HEK293 (cell line): ENCODE measurements around the gene SLC35E1.

Experiments used
- CTCF ChIA-PET: fragments of 350-600 bp; formaldehyde crosslinking; extraction: SDS; loops from one replicate; lab custom pipeline; 2021; ENCODE audit warnings: antibody characterized with exemption; lab: Yijun Ruan, JAX
- POLR2A ChIA-PET: fragments of 300-600 bp; formaldehyde crosslinking; extraction: SDS; loops from one replicate; lab custom pipeline; 2020; ENCODE audit warnings: antibody characterized with exemption, inconsistent platforms; lab: Yijun Ruan, JAX
- H3K27ac ChIP-seq: fragments of 200-500 bp; sonication (Bioruptor generic); 2 replicates; pipeline ENCODE4 v1.5.1; 2014; ENCODE audit warnings: low read depth, low read length, control low read depth, inconsistent platforms; ENCODE audit errors: extremely low read depth
- H3K36me3 ChIP-seq, 2 experiments: fragments of 200-500 bp in 1 of 2; sonication (Bioruptor generic) in 1 of 2; 1 replicate in 1 of 2; 2 replicates in 1 of 2; pipeline ENCODE4 v1.5.1; 2014 to 2017; ENCODE audit warnings: inconsistent platforms in 2 of 2, low read length in 2 of 2; ENCODE audit not compliant: control insufficient read depth in 2 of 2, insufficient read depth in 1 of 2
- H3K4me1 ChIP-seq: fragments of 200-500 bp; sonication (Bioruptor generic); 2 replicates; pipeline ENCODE4 v1.5.1; 2014; ENCODE audit warnings: mild to moderate bottlenecking, low read length, inconsistent platforms; ENCODE audit not compliant: control insufficient read depth, insufficient read depth
- H3K4me3 ChIP-seq: 2 replicates; pipeline ENCODE4 v1.5.1; 2011; ENCODE audit warnings: low read depth, mild to moderate bottlenecking, control low read depth, low read length, moderate library complexity
- H3K9me3 ChIP-seq: fragments of 200-500 bp; sonication (Bioruptor generic); 2 replicates; pipeline ENCODE4 v1.5.1; 2014; ENCODE audit warnings: low read depth, low read length, inconsistent platforms; ENCODE audit not compliant: control insufficient read depth, insufficient read depth
- EGR2 ChIP-seq: fragments of 450-650 bp; formaldehyde crosslinking; IDR thresholded peaks from 2 replicates; pipeline ENCODE4 v1.5.1; 2016; ENCODE audit warnings: low read depth, missing biosample characterization, missing genetic modification characterization
- GLIS1 ChIP-seq: fragments of 450-650 bp; formaldehyde crosslinking; IDR thresholded peaks from 2 replicates; pipeline ENCODE4 v1.5.1; 2016; ENCODE audit warnings: missing biosample characterization, missing genetic modification characterization
- KLF17 ChIP-seq: fragments of 450-650 bp; formaldehyde crosslinking; IDR thresholded peaks from 2 replicates; pipeline ENCODE4 v1.5.1; 2016; ENCODE audit warnings: missing biosample characterization, missing genetic modification characterization
- KLF9 ChIP-seq: fragments of 450-650 bp; formaldehyde crosslinking; IDR thresholded peaks from 2 replicates; pipeline ENCODE4 v1.5.1; 2016; ENCODE audit warnings: missing biosample characterization, missing genetic modification characterization, low read depth
- OSR2 ChIP-seq: fragments of 450-650 bp; formaldehyde crosslinking; IDR thresholded peaks from 2 replicates; pipeline ENCODE4 v1.5.1; 2016; ENCODE audit warnings: missing biosample characterization, missing genetic modification characterization
- ZFHX2 ChIP-seq: fragments of 450-650 bp; formaldehyde crosslinking; conservative IDR thresholded peaks from 2 replicates; pipeline ENCODE4 v1.5.1; 2016; ENCODE audit warnings: missing biosample characterization, missing genetic modification characterization
- ZNF121 ChIP-seq: fragments of 450-650 bp; formaldehyde crosslinking; IDR thresholded peaks from 2 replicates; pipeline ENCODE4 v1.5.1; 2016; ENCODE audit warnings: missing biosample characterization, missing genetic modification characterization
- ZNF155 ChIP-seq: fragments of 450-650 bp; formaldehyde crosslinking; IDR thresholded peaks from 2 replicates; pipeline ENCODE4 v1.5.1; 2016; ENCODE audit warnings: missing biosample characterization, missing genetic modification characterization
- ZNF335 ChIP-seq: fragments of 450-650 bp; formaldehyde crosslinking; conservative IDR thresholded peaks from 2 replicates; pipeline ENCODE4 v1.5.1; 2016; ENCODE audit warnings: missing biosample characterization, missing genetic modification characterization
- ZNF341 ChIP-seq: fragments of 450-650 bp; formaldehyde crosslinking; IDR thresholded peaks from 2 replicates; pipeline ENCODE4; 2016; ENCODE audit warnings: low read depth, missing biosample characterization, missing genetic modification characterization
- ZNF510 ChIP-seq: fragments of 450-650 bp; formaldehyde crosslinking; IDR thresholded peaks from 2 replicates; pipeline ENCODE4 v1.5.1; 2018; ENCODE audit warnings: mild to moderate bottlenecking, missing genetic modification characterization, missing biosample characterization; ENCODE audit not compliant: insufficient replicate concordance
- ZNF548 ChIP-seq: fragments of 450-650 bp; formaldehyde crosslinking; IDR thresholded peaks from 2 replicates; pipeline ENCODE4 v1.5.1; 2016; ENCODE audit warnings: missing biosample characterization, missing genetic modification characterization
- ZNF596 ChIP-seq: fragments of 450-650 bp; IDR thresholded peaks from 2 replicates; pipeline ENCODE4 v1.5.0; 2018; ENCODE audit warnings: missing biosample characterization, mild to moderate bottlenecking, missing genetic modification characterization, moderate library complexity
- ZNF600 ChIP-seq: fragments of 450-650 bp; formaldehyde crosslinking; IDR thresholded peaks from 2 replicates; pipeline ENCODE4 v1.5.1; 2016; ENCODE audit warnings: missing biosample characterization, missing genetic modification characterization
- ZNF629 ChIP-seq: fragments of 450-650 bp; formaldehyde crosslinking; IDR thresholded peaks from 2 replicates; pipeline ENCODE4 v1.5.1; 2017; ENCODE audit warnings: missing biosample characterization, missing genetic modification characterization
- TF ChIP-seq, protein P1 (sequence below): fragments of 450-650 bp; formaldehyde crosslinking; IDR thresholded peaks from 2 replicates; pipeline ENCODE4 v1.5.1; 2016; ENCODE audit warnings: missing biosample characterization, missing genetic modification characterization
- TF ChIP-seq, protein P2 (sequence below): fragments of 450-650 bp; formaldehyde crosslinking; IDR thresholded peaks from 2 replicates; pipeline ENCODE4 v1.5.1; 2017; ENCODE audit warnings: missing biosample characterization, missing genetic modification characterization

Gene SLC35E1

GRCh38 chr19:16588824-16589577 is 16.8 kb upstream of the SLC35E1 start:
- ChIA-PET POLR2A (no interaction called here), CTCF (interaction anchor here (0.6 kb wide), 1 partner anchor 60 kb away, joined by 3 read pairs; no protein-coding TSS in a partner anchor)
- Histone ChIP-seq H3K27ac (no peak overlapping the region), H3K9me3 (no peaks in the 10 kb centered on the region), H3K4me1 (peaks cover 32% of the 10 kb centered on the region), H3K36me3 (no peaks in the 10 kb centered on the region), H3K4me3 (no peak overlapping the region)
- TF ChIP-seq ZNF335 (tag by site-specific recombination) (0 out of 2 replicates have a peak, but pooled peaks have one; percentile 15), ZFHX2 (peak; percentile 45), ZNF629 (no peak), EGR2 (tag by site-specific recombination) (peak; percentile 23; the same call in 1 of the 2 replicates), GLIS1 (tag by site-specific recombination) (peak; percentile 84), KLF17 (tag by site-specific recombination) (no peak), ZNF155 (tag by site-specific recombination) (no peak), OSR2 (peak; percentile 24; the same call in 1 of the 2 replicates)
- TF ChIP-seq, protein P1, sequence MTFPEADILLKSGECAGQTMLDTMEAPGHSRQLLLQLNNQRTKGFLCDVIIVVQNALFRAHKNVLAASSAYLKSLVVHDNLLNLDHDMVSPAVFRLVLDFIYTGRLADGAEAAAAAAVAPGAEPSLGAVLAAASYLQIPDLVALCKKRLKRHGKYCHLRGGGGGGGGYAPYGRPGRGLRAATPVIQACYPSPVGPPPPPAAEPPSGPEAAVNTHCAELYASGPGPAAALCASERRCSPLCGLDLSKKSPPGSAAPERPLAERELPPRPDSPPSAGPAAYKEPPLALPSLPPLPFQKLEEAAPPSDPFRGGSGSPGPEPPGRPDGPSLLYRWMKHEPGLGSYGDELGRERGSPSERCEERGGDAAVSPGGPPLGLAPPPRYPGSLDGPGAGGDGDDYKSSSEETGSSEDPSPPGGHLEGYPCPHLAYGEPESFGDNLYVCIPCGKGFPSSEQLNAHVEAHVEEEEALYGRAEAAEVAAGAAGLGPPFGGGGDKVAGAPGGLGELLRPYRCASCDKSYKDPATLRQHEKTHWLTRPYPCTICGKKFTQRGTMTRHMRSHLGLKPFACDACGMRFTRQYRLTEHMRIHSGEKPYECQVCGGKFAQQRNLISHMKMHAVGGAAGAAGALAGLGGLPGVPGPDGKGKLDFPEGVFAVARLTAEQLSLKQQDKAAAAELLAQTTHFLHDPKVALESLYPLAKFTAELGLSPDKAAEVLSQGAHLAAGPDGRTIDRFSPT (tag by site-specific recombination), result 0 out of 2 replicates have a peak, but pooled peaks have one; percentile 21
- TF ChIP-seq, protein P2, sequence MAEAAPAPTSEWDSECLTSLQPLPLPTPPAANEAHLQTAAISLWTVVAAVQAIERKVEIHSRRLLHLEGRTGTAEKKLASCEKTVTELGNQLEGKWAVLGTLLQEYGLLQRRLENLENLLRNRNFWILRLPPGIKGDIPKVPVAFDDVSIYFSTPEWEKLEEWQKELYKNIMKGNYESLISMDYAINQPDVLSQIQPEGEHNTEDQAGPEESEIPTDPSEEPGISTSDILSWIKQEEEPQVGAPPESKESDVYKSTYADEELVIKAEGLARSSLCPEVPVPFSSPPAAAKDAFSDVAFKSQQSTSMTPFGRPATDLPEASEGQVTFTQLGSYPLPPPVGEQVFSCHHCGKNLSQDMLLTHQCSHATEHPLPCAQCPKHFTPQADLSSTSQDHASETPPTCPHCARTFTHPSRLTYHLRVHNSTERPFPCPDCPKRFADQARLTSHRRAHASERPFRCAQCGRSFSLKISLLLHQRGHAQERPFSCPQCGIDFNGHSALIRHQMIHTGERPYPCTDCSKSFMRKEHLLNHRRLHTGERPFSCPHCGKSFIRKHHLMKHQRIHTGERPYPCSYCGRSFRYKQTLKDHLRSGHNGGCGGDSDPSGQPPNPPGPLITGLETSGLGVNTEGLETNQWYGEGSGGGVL, result peak; percentile 35; the same call in 1 of the 2 replicates

DNA sequence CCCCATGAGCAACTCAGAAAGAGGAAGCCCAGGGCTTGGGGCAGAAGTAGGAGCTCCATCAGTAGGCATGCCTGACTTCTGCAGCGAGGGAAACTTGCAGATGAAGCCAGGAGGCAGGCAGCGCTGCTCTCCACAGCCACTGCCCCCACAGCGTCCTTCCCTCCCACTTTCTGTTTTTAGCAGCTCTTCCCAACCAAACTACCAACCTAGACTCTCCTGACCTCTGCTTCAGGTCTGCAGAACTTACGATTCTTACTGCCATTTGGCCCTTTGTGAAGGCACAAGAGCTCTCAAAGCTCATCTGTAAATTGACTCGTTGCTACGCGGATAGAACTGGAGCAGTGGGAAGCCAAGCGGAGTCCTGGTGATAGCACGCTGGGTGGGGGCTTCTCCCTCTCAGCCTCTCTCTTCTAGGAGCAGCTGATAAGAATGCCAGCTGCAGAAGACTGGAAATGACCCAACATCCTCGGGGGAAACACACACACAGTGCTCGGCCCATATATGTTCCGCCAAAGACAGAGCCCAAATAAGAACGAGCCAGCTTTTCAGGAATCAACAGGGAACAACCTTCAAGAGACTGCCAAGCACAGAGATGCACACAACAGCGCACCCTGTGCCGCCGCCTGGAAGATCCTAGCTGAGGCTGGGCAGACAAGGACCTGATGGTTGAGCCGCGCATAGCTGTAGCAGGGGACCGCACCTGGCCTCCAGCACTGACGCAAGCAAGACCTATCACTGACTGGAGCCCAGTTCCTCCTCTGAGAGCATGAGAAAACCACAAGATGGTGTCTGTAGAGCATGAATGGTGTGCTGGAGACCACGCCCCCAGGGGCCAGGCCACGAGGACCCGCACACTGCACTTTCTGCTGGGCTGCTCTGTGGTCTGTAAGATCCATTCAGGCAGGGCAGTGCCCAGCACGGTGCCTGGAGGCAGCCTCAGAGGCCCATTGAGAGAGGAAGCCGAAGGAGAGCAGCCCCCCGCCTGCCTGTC is 15.9 kb upstream of the SLC35E1 start:
- Histone ChIP-seq H3K4me3 (no peak overlapping the region), H3K9me3 (no peaks in the 10 kb centered on the region), H3K36me3 (peaks cover 0 to 3% of the 10 kb centered on the region in 2 experiments; a peak in 1 of 3 replicates), H3K4me1 (peaks cover 32% of the 10 kb centered on the region), H3K27ac (no peak overlapping the region)
- CTCF ChIA-PET, result no interaction called here
- POLR2A ChIA-PET, result interaction anchor here (0.9 to 1.3 kb wide), 3 partner anchors 15 to 72 kb away, joined by 3 to 4 read pairs (median 3); partner anchors contain the start of genes MED26 and SMIM7
- TF ChIP-seq KLF9 (tag by site-specific recombination), result peak; percentile 60; the same call in 1 of the 2 replicates
- no peak for TF ChIP-seq ZNF510 (tag by site-specific recombination)
- TF ChIP-seq ZNF121, result no peak
- peak; percentile 73 for TF ChIP-seq ZNF600 (tag by site-specific recombination)
- peak; percentile 49 for TF ChIP-seq OSR2
- TF ChIP-seq ZNF548 (tag by site-specific recombination), result no peak
- TF ChIP-seq ZNF335 (tag by site-specific recombination), result peak; percentile 73
- TF ChIP-seq ZNF341 (tag by site-specific recombination), result no peak
- TF ChIP-seq, protein P2, result 0 out of 2 replicates have a peak, but pooled peaks have one; percentile 12
- 0 out of 2 replicates have a peak, but pooled peaks have one; percentile 47 for TF ChIP-seq ZNF596 (tag by site-specific recombination)
